Measurements from ENCODE around the gene CHCHD4.

DNA sequence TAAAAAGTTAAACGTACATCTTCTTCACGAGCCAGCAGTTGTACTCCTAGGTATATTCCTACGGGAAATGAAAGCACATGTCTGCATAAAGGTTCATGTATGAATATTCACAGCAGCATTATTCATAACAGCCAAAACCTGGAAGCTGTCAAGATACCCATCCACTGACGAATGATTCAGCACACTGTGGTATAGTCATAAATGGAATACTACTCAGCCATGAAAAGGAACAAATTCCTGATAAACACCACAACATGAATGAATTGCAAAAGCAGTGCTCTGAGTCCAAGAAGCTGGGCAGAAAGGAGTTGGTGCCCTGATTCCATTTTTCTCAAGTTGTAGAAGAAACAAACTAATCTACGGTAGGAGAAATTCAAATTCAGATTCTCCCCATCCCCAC lies 4.1 kb upstream of the CHCHD4 start:
- TF ChIP-seq, protein P1, sequence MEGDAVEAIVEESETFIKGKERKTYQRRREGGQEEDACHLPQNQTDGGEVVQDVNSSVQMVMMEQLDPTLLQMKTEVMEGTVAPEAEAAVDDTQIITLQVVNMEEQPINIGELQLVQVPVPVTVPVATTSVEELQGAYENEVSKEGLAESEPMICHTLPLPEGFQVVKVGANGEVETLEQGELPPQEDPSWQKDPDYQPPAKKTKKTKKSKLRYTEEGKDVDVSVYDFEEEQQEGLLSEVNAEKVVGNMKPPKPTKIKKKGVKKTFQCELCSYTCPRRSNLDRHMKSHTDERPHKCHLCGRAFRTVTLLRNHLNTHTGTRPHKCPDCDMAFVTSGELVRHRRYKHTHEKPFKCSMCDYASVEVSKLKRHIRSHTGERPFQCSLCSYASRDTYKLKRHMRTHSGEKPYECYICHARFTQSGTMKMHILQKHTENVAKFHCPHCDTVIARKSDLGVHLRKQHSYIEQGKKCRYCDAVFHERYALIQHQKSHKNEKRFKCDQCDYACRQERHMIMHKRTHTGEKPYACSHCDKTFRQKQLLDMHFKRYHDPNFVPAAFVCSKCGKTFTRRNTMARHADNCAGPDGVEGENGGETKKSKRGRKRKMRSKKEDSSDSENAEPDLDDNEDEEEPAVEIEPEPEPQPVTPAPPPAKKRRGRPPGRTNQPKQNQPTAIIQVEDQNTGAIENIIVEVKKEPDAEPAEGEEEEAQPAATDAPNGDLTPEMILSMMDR (IDR thresholded peaks at IDR 0.05), result no peak
- TF ChIP-seq POLR2A (IDR thresholded peaks at IDR 0.05), result no peak

All from esophagus squamous epithelium (tissue), 4 donors.